Parathyroid adenoma (tissue), 2 donors: ENCODE data around the gene MC3R.

ENCODE experiments used
- H2AFZ ChIP-seq: fragments of 300-600 bp; sonication (generic); one replicate; pipeline ENCODE4 v1.7.0; 2017; ENCODE audit warnings: antibody characterized with exemption, mild to moderate bottlenecking
- H3K27ac ChIP-seq: fragments of 300-600 bp; sonication (generic); one replicate; pipeline ENCODE4 v1.7.0; 2017
- H3K27me3 ChIP-seq: fragments of 300-600 bp; sonication (generic); one replicate; pipeline ENCODE4 v1.7.0; 2017; ENCODE audit warnings: low read length; ENCODE audit not compliant: control insufficient read depth, insufficient read depth
- H3K36me3 ChIP-seq: fragments of 300-600 bp; sonication (generic); one replicate; pipeline ENCODE4 v1.7.0; 2017; ENCODE audit warnings: low read length; ENCODE audit not compliant: control insufficient read depth, insufficient read depth
- H3K4me1 ChIP-seq: fragments of 300-600 bp; sonication (generic); one replicate; pipeline ENCODE4 v1.7.0; 2017; ENCODE audit warnings: control low read depth
- H3K4me2 ChIP-seq: fragments of 300-600 bp; sonication (generic); one replicate; pipeline ENCODE4 v1.7.0; 2017; ENCODE audit warnings: low read length
- H3K4me3 ChIP-seq: fragments of 300-600 bp; sonication (generic); one replicate; pipeline ENCODE4 v1.7.0; 2017; ENCODE audit warnings: low read depth, low read length
- H3K79me2 ChIP-seq: fragments of 300-600 bp; sonication (generic); one replicate; pipeline ENCODE4 v1.7.0; 2017; ENCODE audit warnings: control low read depth
- H3K9ac ChIP-seq: fragments of 300-600 bp; sonication (generic); one replicate; pipeline ENCODE4 v1.7.0; 2017; ENCODE audit warnings: mild to moderate bottlenecking
- H3K9me3 ChIP-seq: fragments of 300-600 bp; sonication (generic); one replicate; pipeline ENCODE4 v1.7.0; 2017; ENCODE audit warnings: low read length; ENCODE audit not compliant: control insufficient read depth
- TF ChIP-seq, protein P1 (sequence below): fragments of 300-600 bp; sonication (generic); IDR thresholded peaks from one replicate; pipeline ENCODE4 v1.7.0; 2017; ENCODE audit warnings: antibody characterized with exemption, mild to moderate bottlenecking
- donor health status: primary hyperparathyroidism.

Gene MC3R

DNA sequence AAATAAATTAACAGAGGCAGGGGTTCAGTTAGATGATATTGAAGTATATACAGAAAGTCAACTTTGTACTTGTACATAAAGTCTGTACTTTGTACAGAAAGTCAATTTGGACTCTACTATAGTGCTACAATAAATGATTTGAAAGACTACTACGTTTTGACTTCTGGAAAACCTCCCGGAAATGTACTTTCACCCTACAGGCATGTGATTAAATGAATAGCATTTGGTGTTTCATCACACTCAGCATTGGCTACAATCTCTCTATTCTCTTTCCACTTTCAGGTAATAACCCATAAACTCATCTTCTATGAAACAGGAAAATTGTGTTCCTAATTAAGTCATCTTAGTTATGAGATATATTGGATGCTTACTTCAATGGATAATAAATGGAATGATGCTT is 25.6 kb upstream of the MC3R start:
- H3K9me3 ChIP-seq, result no peaks in the 10 kb centered on the region
- H3K9ac ChIP-seq, result no peak overlapping the region
- H3K36me3 ChIP-seq, result no peaks in the 10 kb centered on the region
- no peak overlapping the region for H3K4me3 ChIP-seq
- H3K4me1 ChIP-seq, result no peaks in the 10 kb centered on the region
- H2AFZ ChIP-seq, result no peak overlapping the region
- H3K79me2 ChIP-seq, result no peaks in the 10 kb centered on the region
- H3K27me3 ChIP-seq, result no peaks in the 10 kb centered on the region
- no peak overlapping the region for H3K27ac ChIP-seq
- TF ChIP-seq, protein P1, sequence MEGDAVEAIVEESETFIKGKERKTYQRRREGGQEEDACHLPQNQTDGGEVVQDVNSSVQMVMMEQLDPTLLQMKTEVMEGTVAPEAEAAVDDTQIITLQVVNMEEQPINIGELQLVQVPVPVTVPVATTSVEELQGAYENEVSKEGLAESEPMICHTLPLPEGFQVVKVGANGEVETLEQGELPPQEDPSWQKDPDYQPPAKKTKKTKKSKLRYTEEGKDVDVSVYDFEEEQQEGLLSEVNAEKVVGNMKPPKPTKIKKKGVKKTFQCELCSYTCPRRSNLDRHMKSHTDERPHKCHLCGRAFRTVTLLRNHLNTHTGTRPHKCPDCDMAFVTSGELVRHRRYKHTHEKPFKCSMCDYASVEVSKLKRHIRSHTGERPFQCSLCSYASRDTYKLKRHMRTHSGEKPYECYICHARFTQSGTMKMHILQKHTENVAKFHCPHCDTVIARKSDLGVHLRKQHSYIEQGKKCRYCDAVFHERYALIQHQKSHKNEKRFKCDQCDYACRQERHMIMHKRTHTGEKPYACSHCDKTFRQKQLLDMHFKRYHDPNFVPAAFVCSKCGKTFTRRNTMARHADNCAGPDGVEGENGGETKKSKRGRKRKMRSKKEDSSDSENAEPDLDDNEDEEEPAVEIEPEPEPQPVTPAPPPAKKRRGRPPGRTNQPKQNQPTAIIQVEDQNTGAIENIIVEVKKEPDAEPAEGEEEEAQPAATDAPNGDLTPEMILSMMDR, result no peak
- no peak overlapping the region for H3K4me2 ChIP-seq

DNA sequence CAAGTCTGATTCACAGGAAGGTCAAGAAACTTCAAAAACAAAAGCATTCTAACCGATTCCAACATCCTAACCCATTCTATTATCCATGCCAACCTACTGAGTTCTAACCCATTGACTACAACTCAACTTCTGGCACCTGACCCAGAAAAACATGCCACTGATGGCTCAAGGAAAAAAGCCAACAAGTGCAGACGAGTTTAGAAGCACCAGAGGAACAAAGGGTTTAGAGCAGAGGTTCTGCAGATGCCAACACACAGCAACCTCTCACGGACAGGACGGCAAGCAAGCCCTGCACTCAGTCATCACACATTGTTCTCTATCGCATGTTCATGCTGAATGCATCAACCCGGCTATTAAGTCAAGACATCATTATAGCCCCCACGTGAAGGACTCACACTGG is 25.2 kb upstream of the MC3R start:
- TF ChIP-seq, protein P1, result no peak
- Histone ChIP-seq H3K27me3 (no peaks in the 10 kb centered on the region), H2AFZ (no peak overlapping the region), H3K4me3 (no peak overlapping the region), H3K79me2 (no peaks in the 10 kb centered on the region), H3K4me2 (no peak overlapping the region), H3K9ac (no peak overlapping the region), H3K4me1 (no peaks in the 10 kb centered on the region), H3K9me3 (no peaks in the 10 kb centered on the region), H3K27ac (no peak overlapping the region), H3K36me3 (no peaks in the 10 kb centered on the region)

DNA sequence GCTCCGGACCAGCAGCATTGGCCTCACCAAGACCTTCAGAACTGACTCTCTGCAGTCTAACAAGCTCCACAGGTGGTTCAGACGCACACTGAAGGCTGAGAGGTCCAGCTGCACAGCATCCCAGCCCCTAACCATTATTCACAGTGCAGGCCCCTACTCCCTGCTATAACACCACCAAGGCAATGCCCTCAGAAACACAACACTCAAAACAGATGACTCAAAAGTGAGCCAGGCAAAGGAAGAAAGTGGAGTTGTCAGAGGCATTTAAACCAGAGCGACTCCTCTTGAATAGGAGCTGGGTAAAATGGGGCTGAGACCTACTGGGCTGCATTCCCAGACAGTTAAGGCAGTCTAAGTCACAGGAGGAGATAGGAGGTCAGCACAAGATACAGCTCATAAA is 20.5 kb upstream of the MC3R start:
- no peaks in the 10 kb centered on the region for H3K4me1 ChIP-seq
- no peak overlapping the region for H2AFZ ChIP-seq
- no peaks in the 10 kb centered on the region for H3K9me3 ChIP-seq
- H3K36me3 ChIP-seq, result no peaks in the 10 kb centered on the region
- H3K27ac ChIP-seq, result no peak overlapping the region
- no peak overlapping the region for H3K4me2 ChIP-seq
- no peak overlapping the region for H3K9ac ChIP-seq
- H3K4me3 ChIP-seq, result no peak overlapping the region
- TF ChIP-seq, protein P1, result no peak
- H3K27me3 ChIP-seq, result no peaks in the 10 kb centered on the region
- no peaks in the 10 kb centered on the region for H3K79me2 ChIP-seq

DNA sequence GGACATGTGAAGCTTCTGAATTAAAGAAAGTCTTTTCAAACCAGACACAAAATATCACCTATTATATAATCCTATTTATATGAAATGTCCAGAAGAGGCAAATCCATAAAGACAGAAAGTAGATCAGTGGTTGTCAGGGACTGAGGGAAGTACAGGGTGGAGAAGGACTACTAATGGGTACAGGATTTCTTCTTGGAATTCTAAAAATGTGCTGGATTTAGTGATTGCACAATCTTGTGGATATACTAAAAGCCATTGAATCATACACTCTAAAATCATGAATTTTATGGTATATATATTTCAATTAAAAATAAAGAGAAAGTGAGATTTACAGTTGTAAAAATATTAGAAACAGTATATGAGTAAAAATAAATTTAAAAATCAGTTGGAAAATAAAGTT is 18.7 kb upstream of the MC3R start:
- Histone ChIP-seq H3K9ac (no peak overlapping the region), H3K4me2 (no peak overlapping the region), H3K4me1 (no peaks in the 10 kb centered on the region), H3K27me3 (no peaks in the 10 kb centered on the region), H2AFZ (no peak overlapping the region), H3K36me3 (no peaks in the 10 kb centered on the region), H3K79me2 (no peaks in the 10 kb centered on the region), H3K4me3 (no peak overlapping the region), H3K9me3 (no peaks in the 10 kb centered on the region), H3K27ac (no peak overlapping the region)
- TF ChIP-seq, protein P1, result no peak

- Histone ChIP-seq H3K4me1 (no peaks in the 10 kb centered on the region), H3K36me3 (no peaks in the 10 kb centered on the region)
- TF ChIP-seq, protein P1, result no peak
Measured at GRCh38 chr20:56234110-56234509, 14.4 kb upstream of the MC3R start.

More at GRCh38 chr20:56234110-56234509, 14.4 kb upstream of the MC3R start:
- no peak overlapping the region for H3K9ac ChIP-seq
- H3K27me3 ChIP-seq, result no peaks in the 10 kb centered on the region
- no peaks in the 10 kb centered on the region for H3K9me3 ChIP-seq
- H3K27ac ChIP-seq, result no peak overlapping the region
- no peak overlapping the region for H3K4me3 ChIP-seq
- H2AFZ ChIP-seq, result no peak overlapping the region
- H3K79me2 ChIP-seq, result no peaks in the 10 kb centered on the region
- no peak overlapping the region for H3K4me2 ChIP-seq
